Measurements from ENCODE around the gene GDPD5. TPM values are rescaled to one million over a fixed set of nuclear protein-coding genes. Genes with fewer than 3 reads are reported as not detected.
A peak's percentile ranks its signal among the peaks of the same experiment; 100 is the strongest.

The GDPD5 gene
- total and polyA plus RNA-seq, 2 donors (not counting 1 experiment from before 2014, with no cell fraction given): 2.5 to 3.1 TPM

DNA sequence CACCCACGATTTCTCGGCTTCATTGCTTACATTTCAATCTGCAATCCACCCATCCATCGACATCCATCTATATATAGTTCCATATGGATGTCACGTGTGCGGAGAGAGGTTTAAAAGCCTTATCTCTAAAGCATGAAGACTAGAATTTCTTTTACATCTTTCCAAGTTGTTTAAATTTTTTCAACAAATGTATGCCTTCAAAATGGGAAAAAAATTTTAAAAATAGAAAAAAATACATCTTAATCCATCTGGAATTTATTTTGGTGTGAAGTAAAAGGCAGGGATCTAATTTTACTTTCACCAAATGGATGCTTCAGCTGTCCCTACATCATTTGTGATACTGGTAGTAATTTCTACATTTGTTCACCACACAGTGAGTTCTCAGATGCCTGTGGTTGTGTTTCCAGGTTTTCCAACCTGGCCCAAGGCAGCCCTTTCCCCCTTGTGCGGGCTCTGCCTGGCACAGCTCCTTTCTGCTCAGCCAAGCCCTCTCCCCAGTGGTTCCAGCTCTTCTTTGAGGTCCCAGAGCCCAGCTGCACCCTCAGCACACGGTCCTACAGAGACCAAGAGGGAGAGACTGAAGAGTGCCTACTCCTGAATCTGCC is 55.2 kb downstream of the GDPD5 start:
- Histone ChIP-seq H3K79me2 (ENCODE audit: control insufficient read depth, insufficient read depth, low read length) (no peaks in the 10 kb centered on the region), H3K4me3 (replicated peaks in 1 of 4; ENCODE audit: control extremely low read depth in 1 of 4, insufficient read depth in 1 of 4, low read depth in 3 of 4, low read length in 4 of 4) (no peak overlapping the region), H3K9ac (ENCODE audit: insufficient read depth, low read length) (no peak overlapping the region), H3K27ac (ENCODE audit: insufficient read depth, low read length) (no peak overlapping the region), H3K36me3 (ENCODE audit: control insufficient read depth, insufficient read depth, low read length) (no peaks in the 10 kb centered on the region), H3K4me2 (ENCODE audit: extremely low read depth, insufficient read depth, low read length) (no peak overlapping the region), H3K9me3 (ENCODE audit: control insufficient read depth, insufficient read depth, low read depth, low read length) (no peaks in the 10 kb centered on the region), H3K4me1 (ENCODE audit: control insufficient read depth, extremely low read depth, insufficient read depth, low read length) (peaks cover 15% of the 10 kb centered on the region), H2AFZ (ENCODE audit: low read length) (no peak overlapping the region), H4K20me1 (ENCODE audit: control insufficient read depth, extremely low read depth, insufficient read depth, low read length) (no peaks in the 10 kb centered on the region), H3K27me3 (ENCODE audit: control insufficient read depth, insufficient read depth, low read length) (no peaks in the 10 kb centered on the region)
- TF ChIP-seq, protein P1, sequence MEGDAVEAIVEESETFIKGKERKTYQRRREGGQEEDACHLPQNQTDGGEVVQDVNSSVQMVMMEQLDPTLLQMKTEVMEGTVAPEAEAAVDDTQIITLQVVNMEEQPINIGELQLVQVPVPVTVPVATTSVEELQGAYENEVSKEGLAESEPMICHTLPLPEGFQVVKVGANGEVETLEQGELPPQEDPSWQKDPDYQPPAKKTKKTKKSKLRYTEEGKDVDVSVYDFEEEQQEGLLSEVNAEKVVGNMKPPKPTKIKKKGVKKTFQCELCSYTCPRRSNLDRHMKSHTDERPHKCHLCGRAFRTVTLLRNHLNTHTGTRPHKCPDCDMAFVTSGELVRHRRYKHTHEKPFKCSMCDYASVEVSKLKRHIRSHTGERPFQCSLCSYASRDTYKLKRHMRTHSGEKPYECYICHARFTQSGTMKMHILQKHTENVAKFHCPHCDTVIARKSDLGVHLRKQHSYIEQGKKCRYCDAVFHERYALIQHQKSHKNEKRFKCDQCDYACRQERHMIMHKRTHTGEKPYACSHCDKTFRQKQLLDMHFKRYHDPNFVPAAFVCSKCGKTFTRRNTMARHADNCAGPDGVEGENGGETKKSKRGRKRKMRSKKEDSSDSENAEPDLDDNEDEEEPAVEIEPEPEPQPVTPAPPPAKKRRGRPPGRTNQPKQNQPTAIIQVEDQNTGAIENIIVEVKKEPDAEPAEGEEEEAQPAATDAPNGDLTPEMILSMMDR (conservative IDR thresholded peaks at IDR 0.05 in 1 of 2, IDR thresholded peaks at IDR 0.05 in 1 of 2; ENCODE audit: low read depth in 1 of 2, low read length in 2 of 2): no peak
- TF ChIP-seq EZH2 (IDR thresholded peaks at IDR 0.05; ENCODE audit: low read length, missing control alignments): no peak
- DNase-seq (ENCODE audit: low read depth in 2 of 2): no peak

GRCh38 chr11:75469785-75470405 is 55.8 kb downstream of the GDPD5 start:
- H3K79me2 ChIP-seq (ENCODE audit: control insufficient read depth, insufficient read depth, low read length): no peaks in the 10 kb centered on the region
- no peaks in the 10 kb centered on the region for H3K36me3 ChIP-seq (ENCODE audit: control insufficient read depth, insufficient read depth, low read length)
- TF ChIP-seq EZH2 (IDR thresholded peaks at IDR 0.05; ENCODE audit: low read length, missing control alignments): no peak
- TF ChIP-seq, protein P1 (conservative IDR thresholded peaks at IDR 0.05 in 1 of 2, IDR thresholded peaks at IDR 0.05 in 1 of 2; ENCODE audit: low read depth in 1 of 2, low read length in 2 of 2): no peak
- no peaks in the 10 kb centered on the region for H3K27me3 ChIP-seq (ENCODE audit: control insufficient read depth, insufficient read depth, low read length)
- no peak overlapping the region for H2AFZ ChIP-seq (ENCODE audit: low read length)
- peaks cover 12% of the 10 kb centered on the region for H3K4me1 ChIP-seq (ENCODE audit: control insufficient read depth, extremely low read depth, insufficient read depth, low read length)
- H3K27ac ChIP-seq (ENCODE audit: insufficient read depth, low read length): no peak overlapping the region
- no peak overlapping the region for H3K9ac ChIP-seq (ENCODE audit: insufficient read depth, low read length)
- no peaks in the 10 kb centered on the region for H3K9me3 ChIP-seq (ENCODE audit: control insufficient read depth, insufficient read depth, low read depth, low read length)
- H4K20me1 ChIP-seq (ENCODE audit: control insufficient read depth, extremely low read depth, insufficient read depth, low read length): no peaks in the 10 kb centered on the region
- H3K4me2 ChIP-seq (ENCODE audit: extremely low read depth, insufficient read depth, low read length): no peak overlapping the region
- DNase-seq (ENCODE audit: low read depth in 2 of 2): no peak
- H3K4me3 ChIP-seq (replicated peaks in 1 of 4; ENCODE audit: control extremely low read depth in 1 of 4, insufficient read depth in 1 of 4, low read depth in 3 of 4, low read length in 4 of 4): no peak overlapping the region

- Histone ChIP-seq H3K9me3 (ENCODE audit: control insufficient read depth, insufficient read depth, low read depth, low read length) (no peaks in the 10 kb centered on the region), H3K27ac (ENCODE audit: insufficient read depth, low read length) (peak overlapping the region; percentile 45), H3K27me3 (ENCODE audit: control insufficient read depth, insufficient read depth, low read length) (no peaks in the 10 kb centered on the region), H3K36me3 (ENCODE audit: control insufficient read depth, insufficient read depth, low read length) (no peaks in the 10 kb centered on the region), H3K79me2 (ENCODE audit: control insufficient read depth, insufficient read depth, low read length) (no peaks in the 10 kb centered on the region), H2AFZ (ENCODE audit: low read length) (no peak overlapping the region), H3K4me3 (replicated peaks in 1 of 4; ENCODE audit: control extremely low read depth in 1 of 4, insufficient read depth in 1 of 4, low read depth in 3 of 4, low read length in 4 of 4) (no peak overlapping the region), H4K20me1 (ENCODE audit: control insufficient read depth, extremely low read depth, insufficient read depth, low read length) (no peaks in the 10 kb centered on the region), H3K4me1 (ENCODE audit: control insufficient read depth, extremely low read depth, insufficient read depth, low read length) (peaks cover 6% of the 10 kb centered on the region), H3K9ac (ENCODE audit: insufficient read depth, low read length) (no peak overlapping the region), H3K4me2 (ENCODE audit: extremely low read depth, insufficient read depth, low read length) (peak overlapping the region; percentile 63)
- no peak for TF ChIP-seq EZH2 (IDR thresholded peaks at IDR 0.05; ENCODE audit: low read length, missing control alignments)
- TF ChIP-seq, protein P1 (conservative IDR thresholded peaks at IDR 0.05 in 1 of 2, IDR thresholded peaks at IDR 0.05 in 1 of 2; ENCODE audit: low read depth in 1 of 2, low read length in 2 of 2): no peak
- peak; percentile 76 to 92 for DNase-seq (ENCODE audit: low read depth in 2 of 2)
Observed at GRCh38 chr11:75468534-75469340, 57.0 kb downstream of the GDPD5 start.

All from fibroblast of lung (primary cell).